ENCODE data around the gene MEA1.

GRCh38 chr6:43034190-43034525, 20.4 kb upstream of the MEA1 start:
- TF ChIP-seq CTCF (IDR thresholded peaks at IDR 0.05) (no peak), POLR2A (IDR thresholded peaks at IDR 0.05) (no peak)

All from breast epithelium (tissue), 3 donors.